ENCODE measurements around the gene FFAR2.

FFAR2 gene

DNA sequence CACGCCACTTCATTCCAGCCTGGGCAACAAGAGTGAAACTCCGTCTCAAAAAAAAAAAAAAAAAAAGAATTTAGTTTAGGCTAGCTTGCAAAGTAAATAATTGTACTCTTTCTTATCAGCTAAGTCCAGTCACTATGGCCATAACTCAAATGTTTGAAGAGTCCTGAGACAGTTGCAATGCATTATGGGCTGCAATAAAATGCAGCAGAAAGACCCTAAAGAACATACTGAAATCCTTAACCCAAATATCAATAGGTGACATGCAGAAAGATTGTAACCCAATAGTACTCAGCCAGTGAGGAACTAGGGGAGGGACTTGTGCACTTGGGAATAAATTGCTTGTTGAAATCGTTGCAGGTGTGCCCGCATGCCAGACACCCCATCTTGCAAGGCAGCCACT lies 20.9 kb upstream of the FFAR2 start:
- DNase-seq: no peak

GRCh38 chr19:35429698-35430408 lies 18.2 kb upstream of the FFAR2 start:
- DNase-seq: no peak

- no peak for DNase-seq
These were observed 17.5 kb upstream of the FFAR2 start for GRCh38 chr19:35430409-35431144.

- DNase-seq: no peak
These were observed 16.8 kb upstream of the FFAR2 start for GRCh38 chr19:35431145-35431807.

DNA sequence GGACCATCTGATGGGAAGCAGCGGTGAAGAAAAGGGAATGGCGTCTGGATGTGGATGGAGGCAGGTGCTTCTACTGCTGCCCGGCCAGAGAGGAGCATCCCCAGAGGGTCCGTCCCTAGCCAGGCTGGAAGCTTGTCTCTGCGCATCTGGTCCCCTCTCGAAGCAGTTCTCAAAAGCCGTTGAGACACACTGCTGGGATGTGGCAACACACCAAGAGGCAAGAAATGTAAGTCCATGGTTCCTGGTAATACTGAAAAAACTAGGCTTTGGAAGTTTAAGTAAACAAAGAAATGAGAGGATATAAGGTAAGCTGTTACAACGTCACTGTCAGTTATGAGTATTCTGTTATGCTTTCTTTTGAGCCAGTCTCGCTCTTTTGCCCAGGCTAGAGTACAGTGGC lies 15.1 kb upstream of the FFAR2 start:
- DNase-seq: no peak

DNA sequence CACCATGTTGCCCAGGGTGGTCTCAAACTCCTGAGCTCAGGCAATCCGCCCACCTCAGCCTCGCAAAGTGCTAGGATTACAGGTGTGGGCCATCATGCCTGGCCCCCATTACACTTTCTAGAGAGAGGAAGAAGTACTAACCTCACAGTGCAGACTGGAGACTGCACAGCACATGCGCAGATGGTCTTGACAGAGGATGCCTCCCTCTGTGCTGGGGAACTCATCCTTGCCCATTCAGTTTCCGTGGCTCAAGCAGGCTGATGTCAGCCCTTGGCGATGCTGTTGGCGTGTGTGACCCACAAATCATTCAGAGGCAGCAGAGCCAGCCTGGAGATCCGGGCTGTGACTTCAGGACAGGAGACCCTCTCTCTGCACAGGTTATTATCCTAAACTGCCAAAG lies 14.6 kb upstream of the FFAR2 start:
- DNase-seq: no peak

GRCh38 chr19:35435896-35436295 lies 12.2 kb upstream of the FFAR2 start:
- DNase-seq: no peak

- peak in 1 of 2 experiments; percentile 2 for DNase-seq
These were observed 11.3 kb upstream of the FFAR2 start for GRCh38 chr19:35436477-35437405.

DNA sequence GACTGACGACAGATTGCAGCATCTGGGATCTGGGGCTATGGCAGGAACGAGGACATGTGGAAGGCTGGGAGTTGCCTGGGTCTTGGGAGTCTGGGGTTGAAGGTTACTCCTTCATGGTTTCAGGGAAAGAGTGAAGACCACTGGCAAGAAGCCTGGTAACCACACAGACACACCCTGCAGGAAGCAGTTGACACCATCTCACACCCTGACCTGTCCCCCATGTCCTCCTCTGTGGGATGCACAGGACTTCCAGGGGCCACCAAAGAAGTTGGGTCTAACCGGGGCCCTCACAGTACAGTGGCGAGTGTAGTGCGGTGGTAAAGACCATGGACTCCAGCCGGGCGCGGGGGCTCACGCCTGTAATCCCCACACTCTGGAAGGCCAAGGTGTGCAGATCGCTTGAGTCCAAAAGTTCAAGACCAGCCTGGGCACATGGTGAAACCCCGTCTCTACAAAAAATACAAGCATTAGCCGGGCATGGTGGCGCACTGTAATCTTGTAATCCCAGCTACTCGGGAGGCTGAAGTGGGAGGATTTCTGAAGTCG lies 10.6 kb upstream of the FFAR2 start:
- DNase-seq: no peak

DNA sequence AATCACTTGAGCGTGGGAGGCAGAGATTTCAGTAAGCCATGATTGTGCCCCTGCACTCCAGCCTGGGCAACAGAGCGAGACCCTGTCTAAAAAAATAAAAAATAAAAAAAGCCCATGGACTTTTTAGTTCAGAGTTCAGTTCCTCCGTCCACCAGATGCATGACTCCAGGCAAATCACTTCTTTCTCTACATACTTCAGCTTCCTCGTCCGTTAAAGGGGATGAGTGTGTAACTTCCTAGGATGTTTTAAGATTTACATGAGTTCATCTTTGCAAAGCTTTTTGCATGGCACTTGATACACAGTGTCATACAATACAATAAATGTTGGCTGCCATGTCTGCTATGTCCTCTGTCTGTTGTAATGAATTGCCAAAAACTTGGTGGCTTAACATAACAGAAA lies 10.0 kb upstream of the FFAR2 start:
- DNase-seq: no peak

GRCh38 chr19:35438527-35438926 lies 9.5 kb upstream of the FFAR2 start:
- DNase-seq: no peak

DNA sequence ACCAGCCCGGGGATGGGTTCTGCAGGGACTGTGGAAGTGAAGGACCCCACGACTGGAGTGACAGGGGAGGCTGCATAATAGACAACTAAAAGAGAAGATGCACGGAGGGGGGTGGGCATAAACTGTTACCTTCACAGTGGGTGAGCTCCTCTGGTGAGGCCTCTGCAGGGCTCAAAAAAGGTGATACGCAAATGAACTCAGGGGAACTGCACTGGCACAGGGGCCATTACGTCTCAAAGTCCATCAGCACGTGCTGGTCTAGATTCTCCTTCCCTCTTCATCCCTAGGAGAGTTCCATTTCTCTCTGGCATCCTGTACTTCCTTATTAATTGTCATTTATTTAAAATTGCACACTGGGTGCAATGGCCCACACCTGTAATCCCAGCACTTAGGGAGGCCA lies 8.1 kb upstream of the FFAR2 start:
- DNase-seq: no peak

- no peak for DNase-seq
These were observed 6.0 kb upstream of the FFAR2 start for GRCh38 chr19:35442091-35442490.

DNA sequence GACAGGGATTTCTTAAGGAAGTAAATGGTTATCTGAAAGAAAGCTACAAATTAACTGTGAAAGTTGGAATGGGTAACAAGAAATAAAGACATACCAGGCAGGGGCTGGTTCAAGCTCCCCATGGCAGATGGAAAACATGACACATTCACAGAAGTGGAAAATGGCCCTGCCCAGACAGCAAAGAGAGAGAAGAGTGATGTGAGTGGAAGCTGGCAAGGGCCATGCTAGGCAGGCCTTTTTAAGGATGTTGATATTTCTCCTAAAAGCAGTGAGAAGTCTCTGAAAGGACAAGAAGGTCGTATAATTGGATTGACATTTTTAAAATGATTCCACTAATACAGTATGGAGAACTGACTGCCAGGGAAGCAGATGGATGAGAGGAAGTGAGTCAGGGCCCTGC lies 3.3 kb upstream of the FFAR2 start:
- DNase-seq: no peak

DNA sequence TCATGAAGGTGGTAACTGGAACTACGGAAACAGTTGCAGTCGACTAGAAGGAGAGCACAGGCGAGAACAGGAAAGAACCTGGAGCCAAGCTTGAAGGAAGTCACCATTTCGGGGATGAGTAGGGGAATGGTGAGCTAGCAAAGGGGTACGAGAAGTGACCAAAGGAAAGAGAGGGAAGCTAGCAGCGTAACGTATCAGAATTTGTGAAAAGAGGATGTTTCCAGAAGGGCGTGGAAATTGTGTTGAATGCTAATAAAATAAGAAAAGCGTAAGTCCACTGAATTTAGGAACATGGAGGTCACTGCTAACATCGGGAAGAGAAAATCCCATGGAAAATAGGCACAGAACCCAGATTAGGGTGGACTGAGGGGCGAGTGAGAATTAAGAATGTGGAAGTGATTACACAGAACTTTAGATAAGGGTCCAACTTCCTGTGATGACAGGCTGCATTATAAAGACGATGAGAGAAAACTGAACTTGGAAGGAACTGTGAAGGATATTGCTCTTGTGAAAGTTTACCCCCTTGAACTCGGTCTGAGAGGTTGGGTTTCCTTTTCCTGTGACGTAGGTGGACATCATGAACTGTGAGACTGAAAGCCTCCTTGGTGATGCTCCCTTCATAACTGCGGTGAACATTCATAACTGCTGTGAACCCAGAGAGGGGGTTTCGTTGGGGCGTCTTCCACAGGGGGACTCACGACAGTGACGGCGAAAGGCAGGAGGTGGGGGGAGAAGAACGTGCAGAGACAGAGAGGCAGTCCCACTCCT lies 2.0 kb upstream of the FFAR2 start:
- no peak for DNase-seq

DNA sequence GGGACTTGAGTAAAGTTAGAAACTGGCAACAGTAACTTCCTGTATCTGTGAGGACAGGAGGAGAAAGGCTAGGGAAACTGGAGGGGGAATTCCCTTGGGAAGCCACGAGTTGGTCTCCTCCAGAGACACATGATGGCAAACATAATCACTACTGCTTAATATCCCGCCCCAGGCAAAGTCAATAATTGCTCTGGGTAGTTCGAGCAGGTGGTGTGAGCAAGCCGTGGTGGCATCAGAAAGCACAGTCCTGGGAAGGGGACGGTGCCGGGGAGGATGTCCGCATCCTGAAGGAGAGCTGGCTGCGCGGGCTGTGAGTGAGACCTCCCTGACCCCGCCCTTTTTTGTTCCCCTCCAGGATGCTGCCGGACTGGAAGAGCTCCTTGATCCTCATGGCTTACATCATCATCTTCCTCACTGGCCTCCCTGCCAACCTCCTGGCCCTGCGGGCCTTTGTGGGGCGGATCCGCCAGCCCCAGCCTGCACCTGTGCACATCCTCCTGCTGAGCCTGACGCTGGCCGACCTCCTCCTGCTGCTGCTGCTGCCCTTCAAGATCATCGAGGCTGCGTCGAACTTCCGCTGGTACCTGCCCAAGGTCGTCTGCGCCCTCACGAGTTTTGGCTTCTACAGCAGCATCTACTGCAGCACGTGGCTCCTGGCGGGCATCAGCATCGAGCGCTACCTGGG lies 1.4 kb downstream of the FFAR2 start:
- DNase-seq: no peak

DNA sequence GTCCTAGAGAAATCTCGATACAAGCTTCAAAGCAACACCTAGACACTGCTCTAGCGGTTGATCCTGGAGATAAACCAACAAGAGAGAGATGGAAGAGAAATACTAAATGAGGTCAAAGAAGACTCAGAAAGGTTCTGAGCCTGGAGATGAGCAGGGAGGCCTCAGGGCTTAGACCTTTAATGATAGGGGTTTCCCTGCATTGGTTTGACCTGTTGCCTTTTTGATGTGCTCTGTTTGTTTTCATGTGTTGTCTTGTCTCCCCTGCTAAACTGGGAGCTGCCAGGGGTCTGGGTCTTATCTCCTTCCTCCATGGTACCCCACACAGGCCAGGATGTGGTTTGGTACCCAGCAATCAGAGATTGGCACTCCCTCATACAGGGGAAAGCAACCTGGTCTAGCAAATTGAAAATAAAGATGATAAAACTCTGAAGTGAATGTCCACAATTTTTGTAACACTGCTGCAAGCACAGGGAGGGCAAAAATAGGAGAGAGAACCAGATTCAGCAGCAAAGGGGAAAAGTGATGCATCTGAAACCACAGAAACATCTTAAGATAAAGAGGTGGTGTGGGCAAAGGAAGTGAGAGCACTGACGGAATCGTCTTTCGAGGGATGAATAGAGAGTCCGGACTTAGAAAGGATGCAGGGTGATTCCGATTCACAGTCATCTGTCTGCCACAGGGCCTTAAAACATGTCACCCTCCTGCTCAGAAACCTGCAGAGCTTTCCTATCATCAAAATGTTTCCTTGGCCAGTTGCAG lies 3.5 kb downstream of the FFAR2 start:
- DNase-seq: no peak

DNA sequence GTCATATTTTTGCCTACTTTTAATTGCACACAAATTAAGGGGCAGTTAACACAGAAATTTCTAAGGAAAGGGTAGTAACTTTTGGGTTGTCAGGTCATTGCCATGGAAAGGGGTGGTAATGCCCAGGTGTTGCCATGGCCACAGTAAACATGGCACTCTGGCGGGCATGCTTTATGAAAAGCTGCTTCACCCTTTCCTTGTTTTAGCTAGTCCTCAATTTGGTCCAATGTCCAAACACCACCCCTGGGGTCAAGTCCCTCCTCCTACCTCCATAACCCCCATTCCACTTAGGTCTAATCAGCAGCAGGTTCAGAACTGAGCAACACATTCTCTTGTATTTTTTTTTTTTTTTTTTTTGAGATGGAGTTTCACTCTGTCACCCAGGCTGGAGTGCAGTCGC lies 6.6 kb downstream of the FFAR2 start:
- no peak for DNase-seq

DNA sequence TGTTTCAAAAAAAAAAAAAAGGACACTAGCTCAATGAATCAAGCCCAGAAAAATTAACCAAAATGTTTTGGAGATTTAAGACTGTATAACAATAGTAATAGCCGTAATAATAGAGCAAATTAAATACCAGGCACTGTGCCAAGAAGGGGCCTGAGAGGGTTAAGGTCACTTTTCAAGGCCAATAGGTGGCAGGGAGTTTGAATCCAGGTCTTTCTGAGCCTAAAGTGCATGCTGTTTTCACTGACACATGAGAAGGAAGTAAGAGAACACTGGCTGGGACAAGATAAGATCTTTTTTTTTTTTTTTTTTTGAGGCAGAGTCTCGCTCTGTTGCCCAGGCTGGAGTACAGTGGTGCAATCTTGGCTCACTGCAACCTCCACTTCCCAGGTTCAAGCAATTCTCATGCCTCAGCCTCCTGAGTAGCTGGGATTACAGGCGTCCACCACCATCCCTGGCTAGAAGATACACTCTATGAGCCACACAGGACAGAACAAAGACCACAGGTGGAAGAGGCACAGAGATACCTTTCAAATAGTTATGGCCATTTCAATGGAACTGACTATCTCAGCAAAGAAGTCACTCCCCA lies 7.7 kb downstream of the FFAR2 start:
- no peak for DNase-seq

GRCh38 chr19:35457173-35457572 lies 9.1 kb downstream of the FFAR2 start:
- DNase-seq: no peak

Data from SW 1271 (cell line).